GM18526 (cell line): ENCODE measurements around the gene NANP.

Source experiments
- POLR2A ChIP-seq: IDR thresholded peaks from 3 replicates; pipeline ENCODE4 v1.6.1; 2011; ENCODE audit not compliant: insufficient read length; ENCODE audit errors: extremely low read depth

NANP gene

DNA sequence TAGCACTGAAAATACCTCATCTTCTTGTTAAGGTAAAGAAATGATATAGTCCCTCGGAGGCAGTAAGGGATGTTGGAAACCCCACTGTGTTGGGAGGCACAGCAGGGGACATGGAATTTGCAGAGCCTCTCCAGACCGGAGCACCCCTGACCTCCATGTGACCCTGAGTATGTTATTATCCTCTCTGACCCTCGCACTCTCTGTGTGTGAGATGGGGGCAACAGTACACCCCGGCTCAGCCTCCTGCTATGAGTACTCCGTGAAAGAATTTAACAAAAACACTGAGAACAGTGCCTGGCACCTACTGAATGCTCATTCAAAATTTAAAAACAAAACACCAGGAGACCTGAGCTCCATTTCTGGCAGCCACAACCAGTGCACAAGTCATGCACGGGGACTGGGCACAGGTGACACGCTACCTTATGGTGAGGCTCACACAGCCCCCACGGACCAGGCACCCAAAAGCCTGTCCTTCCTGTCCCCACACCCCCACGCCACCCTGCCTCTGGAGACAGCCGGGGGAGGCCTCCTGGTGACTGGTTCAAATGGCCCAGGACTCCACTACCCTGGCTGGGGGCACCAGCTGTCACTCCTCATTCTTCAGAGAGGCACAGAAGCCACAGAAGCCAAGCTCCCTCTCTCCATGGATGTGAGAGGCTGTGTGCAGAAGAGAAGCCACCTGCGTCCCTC lies 44.6 kb downstream of the NANP start:
- TF ChIP-seq POLR2A = no peak

DNA sequence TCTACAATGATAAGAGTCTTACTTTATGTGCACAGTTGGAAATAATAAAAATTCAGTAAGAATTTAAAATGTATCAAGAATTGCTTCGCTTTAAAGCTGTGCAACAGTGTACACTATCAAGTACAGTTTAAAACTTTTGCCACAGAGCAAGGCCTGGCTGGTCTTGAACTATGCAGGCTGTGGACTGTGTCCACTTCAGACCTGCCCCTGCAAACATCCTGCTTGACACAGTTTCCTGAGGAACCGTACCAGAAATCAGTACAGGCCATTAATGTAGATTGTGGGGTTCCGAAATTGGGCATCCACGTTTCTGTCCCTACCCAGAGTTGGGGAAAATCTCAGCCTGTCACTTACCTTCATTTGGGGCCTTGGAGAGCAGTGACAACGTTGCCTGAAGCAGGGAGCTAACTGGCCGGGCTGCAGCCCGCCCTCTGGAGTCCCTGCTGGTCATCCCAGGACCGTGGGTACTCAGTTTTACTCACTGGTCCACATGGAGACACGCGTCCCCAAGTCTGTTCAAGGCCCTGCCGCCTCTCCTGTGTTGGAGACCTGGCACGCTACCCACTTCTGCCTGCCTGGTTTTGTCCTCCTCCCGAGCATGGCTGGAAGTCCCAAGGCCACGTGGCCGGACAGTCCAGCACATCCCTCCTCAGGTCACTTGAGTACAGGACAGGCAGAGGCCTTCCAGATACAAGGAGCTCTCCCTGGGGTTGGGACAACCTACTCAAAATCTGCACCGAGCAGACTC lies 46.9 kb downstream of the NANP start:
- no peak for TF ChIP-seq POLR2A

DNA sequence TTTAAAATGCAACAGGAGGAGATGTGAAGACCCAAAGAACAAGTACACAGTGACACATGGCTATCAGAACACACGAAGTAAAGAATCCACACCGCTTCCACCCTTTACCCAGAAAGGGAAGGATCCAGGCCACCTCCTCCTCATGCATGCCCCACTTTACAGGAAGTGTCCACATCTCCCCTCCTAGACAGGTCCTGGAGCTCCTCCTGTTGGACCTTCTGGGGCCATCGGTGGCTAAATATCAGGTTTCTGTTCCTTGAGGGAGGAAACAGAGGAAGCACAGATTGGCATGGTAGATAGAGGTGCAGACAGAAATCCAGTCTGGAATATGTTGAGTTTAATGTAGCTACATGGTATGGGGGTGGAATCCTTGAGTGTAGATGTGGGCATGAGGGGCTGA lies 49.4 kb downstream of the NANP start:
- TF ChIP-seq POLR2A = no peak

DNA sequence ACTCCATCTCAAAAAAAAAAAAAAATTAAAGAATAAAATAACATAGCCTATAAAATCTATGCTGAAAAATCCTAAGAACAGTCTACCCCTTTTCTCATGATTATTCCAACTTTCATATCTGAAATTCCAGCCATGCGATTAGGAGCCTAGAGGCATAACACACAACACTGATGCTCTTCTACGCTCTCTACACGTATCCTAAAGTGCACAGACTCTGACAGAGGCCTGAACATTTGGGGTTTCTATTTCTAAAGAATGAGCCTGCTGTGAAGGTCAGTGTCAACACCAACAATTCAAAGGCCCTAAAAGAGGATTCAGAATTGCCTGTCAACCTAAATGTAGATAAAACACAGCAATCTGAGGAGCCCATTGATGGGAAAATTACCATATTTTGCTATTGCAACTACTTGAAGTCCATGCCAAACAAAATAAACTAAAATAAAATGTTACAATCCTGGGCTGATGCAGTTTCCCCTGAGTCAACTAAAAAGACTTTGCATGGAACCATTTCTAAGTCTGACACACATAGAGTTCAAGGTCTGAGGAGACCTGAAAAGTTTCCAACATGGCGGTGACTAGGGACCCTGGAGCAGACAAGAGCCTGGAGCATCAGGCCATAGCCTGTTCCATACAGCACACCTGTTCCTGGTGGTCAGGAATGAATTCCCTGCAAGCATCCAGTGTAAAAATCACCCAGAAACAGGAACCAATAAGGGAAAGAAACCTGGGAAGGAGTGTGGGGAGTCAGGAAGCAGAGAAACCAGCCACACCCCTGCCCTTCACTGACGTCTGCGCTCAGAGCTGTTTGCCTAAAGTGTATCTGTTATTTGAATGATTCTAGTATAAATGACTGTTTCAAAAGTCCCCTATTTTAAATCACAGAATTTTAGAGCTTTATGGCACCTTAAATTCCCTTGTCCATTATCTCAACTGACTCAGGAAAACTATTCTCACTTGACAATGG lies 50.2 kb downstream of the NANP start:
- TF ChIP-seq POLR2A = no peak

DNA sequence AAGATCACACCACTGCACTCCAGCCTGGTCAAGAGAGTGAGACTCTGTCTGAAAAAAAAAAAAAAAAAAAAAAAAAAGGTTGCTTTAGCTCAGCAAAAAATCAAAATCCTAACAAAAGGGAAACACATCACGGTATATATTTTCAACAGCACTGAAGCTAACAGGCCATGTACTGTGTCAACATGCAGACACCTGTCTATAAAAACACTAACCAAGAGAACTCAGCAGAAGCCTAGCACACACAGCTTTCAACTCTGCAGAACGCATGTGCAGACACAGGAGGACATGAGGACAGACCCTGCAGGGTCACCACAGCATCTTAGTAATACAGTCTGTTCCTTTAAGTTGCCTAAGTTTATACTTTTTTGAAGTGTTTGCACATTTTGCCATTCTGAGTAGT lies 52.0 kb downstream of the NANP start:
- no peak for TF ChIP-seq POLR2A

DNA sequence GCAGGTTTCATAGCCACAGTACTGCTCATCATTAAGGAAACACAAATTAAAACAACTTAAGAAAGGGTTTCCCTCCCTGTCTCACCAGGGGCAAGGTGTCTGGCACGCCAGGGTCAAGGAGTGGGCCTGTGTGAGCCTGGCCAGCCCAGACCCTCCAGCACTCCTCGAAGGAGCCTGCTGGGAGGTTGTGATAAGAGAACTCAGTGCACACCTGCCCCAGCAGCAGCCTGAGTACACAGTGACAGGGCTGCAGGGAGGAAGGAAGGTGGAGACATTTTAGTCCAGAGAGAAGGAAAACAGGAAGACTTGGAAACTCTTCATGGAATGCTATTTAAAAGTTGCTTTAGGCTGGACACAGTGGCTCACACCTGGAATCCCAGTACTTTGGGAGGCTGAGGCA lies 52.6 kb downstream of the NANP start:
- no peak for TF ChIP-seq POLR2A

DNA sequence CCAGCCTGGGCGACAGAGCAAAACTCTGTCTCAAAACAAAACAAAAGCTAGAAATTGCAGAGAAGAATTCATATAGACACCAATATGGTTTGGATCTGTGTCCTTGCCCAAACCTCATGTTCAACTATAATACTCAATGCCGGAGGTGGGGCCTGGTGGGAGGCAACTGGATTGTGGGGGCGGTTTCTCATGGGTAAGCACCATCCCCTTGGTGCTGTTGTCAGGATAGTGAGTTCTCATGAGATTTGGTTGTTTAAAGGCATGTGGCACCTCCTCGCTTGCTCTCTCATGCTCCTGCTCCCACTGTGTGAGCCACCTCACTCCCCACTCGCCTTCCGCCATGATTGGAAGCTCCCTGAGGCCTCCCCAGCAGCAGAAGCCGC lies 53.7 kb downstream of the NANP start:
- no peak for TF ChIP-seq POLR2A

DNA sequence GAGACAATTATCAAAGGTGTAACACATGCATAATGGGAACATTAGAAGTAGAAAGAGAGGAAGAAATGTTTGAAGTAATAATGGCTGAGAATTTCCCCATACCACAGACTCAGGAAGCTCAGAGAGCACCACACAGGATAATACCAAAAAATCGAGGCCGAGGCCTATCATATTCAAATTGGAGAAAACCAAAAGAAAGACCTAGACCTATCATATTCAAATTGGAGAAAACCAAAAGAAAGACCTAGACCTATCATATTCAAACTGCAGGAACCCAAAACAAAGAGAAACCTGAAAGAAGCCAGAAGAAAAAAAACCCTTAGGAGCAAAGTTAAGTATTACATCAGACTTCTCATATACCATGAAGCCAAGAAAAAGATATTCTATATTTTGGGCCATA lies 56.5 kb downstream of the NANP start:
- TF ChIP-seq POLR2A = no peak

DNA sequence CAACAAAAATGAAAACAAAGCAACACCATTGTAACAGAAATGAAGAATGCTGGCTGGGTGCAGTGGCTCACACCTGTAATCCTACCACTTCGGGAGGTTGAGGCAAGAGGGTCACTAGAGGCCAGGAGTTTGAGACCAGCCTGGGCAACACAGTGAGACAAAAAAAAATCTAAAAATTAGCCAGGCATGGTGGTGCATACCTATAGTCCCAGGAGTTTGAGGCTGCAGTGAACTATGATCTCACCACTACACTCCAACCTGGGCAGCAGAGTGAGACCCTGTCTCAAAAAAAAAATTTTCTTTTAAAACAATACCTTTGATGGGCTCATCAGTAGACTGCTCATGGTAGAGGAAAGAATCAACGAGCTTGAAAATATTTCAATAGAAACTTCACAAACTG lies 57.0 kb downstream of the NANP start:
- TF ChIP-seq POLR2A = no peak

DNA sequence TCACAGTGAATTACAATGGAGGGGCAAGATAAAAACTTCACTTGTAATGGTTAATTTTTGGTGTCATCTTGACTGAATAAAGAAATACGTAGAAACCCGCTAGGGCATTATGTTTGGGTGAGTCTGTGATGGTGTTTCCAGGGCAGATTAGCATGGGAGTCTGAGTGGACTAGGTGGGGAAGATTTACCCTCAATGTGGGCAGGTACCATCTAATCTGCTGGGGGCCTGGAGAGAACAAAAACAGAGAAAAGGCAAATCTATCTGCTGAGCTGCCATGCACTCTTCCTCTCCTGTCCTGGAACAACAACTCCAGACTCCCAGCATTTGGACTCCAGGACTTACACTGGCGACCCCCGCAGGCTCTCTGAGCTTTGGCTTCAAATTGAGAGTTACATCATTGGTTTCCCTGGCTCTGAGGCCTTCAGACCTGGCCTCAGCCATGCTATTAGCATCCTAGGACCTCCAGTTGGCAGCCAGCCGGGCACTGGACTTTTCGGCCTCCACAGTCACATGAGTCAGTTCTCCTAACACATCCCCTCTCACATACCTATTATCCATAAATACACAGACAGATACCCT lies 58.1 kb downstream of the NANP start:
- TF ChIP-seq POLR2A = no peak

DNA sequence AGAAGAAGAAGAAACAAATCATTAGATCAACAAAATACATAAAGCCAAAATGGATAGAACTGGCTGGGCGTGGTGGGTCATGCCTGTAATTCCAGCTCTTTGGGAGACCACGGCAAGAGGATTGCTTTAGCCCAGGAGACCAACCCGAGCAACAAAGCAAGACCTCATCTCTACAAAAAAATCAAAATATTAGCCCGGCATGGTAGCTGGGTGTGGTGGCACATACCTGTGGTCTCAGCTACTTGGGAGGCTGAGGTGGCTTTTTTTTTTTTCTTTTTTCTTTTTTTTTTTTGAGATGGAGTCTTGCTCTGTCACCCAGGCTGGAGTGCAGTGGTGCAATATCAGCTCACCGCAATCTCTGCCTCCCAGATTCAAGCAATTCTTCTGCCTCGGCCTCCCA lies 59.9 kb downstream of the NANP start:
- no peak for TF ChIP-seq POLR2A

DNA sequence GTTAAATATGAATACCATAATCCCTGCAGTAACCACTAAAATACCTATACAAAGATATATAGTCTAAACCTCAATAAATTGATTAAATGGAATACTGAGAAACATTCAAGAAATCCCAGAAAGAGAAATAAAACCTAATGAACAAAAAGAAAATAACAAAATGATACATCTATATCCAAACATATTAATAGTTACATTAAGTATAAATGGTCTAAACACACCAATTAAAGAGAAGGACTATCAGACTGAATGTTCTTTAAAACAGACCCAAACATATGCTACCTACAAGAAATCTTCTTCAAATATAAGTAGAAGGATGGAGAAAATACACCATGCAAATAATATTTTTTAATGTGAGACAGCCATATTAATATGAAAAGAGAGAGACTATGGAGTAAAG lies 60.5 kb downstream of the NANP start:
- TF ChIP-seq POLR2A = no peak
